UCSD-AML1 (cell line): ENCODE results near the gene ADCY1.

Experiments
- DNase-seq: peaks from one replicate; lab custom pipeline; 2025; ENCODE audit not compliant: unreplicated experiment; lab: John Stamatoyannopoulos, UW

The ADCY1 gene

DNA sequence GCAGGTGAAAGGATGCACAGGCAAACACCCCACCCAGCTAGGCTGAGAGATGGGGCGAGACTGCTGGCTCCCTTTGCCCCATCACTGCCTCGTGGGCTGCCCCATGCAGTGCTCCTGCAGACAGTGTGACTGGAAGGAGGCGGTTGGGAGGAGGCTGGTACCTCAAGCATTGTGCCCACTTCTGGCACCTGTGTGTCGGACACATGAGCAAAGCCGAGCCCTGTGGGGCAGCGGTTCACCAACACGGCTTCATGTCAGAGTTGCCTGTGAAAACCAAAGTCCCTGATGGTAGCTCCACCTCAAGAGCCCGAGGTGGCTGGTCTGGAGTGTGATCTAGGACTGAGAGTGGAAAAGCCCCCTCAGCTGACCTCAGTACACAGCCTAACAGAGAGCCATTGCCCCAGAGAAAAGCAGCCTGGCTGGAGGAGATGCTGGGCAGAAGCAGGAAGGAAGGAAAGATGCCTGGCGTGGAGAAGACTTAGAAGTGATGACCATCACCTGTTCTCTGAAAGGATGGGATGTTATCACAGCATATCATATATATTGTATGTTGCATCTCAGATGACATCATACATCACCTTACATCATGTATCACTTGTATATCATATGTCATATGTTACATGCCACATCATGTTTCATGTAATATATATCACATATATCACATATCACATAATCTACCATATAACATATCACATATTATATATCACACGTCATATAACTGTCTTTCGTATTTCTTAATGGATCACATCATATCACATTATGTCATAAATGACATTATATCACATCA is 75.6 kb downstream of the ADCY1 start:
- DNase-seq, result no peak

DNA sequence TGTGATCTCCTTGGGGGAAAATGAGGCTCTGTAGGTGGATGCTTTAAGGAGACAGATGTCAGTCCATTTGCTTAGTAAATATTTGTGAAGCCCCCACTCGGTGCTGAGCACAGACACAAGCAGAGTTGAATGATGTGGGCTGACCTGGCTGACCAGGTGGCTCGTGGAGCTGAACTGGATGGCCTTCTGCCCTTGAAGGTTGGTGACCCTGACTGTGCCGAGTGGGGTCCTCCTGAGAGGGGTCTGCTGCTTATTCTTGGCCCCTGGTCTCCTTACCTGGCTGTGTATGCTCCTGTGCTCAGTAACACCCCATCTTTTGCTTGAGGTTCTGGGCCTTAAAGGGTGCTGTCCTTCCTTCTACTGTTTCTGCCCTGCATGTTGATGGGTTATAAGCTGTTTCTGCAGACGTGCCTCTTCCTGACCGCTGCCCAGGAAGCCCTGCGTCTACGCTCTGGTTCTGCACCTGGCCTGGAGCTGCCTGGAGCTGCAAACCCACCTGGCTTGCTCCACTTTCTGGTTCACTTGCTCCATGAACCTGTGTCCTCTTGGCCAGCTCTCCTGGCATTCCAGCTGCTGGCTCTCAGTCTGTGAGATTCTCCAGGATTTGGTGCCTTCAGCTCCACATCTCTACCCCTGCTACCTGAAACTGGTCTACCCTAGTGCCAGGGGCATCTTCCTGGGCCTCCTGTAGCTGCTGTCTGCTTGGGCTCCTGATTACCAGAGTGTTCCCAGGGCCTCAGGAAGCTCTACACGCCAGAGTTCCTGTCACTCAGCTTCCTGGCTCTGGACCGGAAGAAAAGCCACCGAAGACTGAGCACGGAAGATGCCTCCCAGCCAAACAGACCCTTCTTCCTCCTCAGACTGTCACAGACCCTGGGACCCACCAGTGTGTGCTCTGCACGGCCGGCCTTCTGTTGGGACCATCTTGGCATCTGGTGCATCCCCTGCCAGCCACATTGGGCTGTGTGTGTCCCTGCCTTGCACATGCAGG is 76.5 kb downstream of the ADCY1 start:
- peak; percentile 26 for DNase-seq

DNA sequence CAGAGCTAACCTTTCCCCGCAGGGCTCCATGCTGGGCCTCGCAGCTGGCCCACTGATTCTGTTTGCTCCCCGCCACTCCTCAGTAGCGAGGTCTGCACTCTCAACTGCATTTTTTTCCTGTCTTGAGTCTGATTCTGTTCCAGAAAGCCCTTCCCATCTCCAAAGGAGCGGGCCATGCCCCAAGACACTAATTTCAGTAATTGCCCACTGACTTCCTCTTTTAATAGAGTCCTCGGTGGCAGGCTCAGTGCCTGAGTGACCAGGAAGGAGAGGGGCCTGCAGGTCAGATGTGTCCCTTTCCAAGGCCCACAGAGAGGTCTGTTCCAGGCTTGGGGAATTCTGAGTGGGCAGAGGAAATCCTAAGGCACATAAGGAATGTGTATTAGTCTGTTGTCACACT is 77.4 kb downstream of the ADCY1 start:
- DNase-seq, result no peak

DNA sequence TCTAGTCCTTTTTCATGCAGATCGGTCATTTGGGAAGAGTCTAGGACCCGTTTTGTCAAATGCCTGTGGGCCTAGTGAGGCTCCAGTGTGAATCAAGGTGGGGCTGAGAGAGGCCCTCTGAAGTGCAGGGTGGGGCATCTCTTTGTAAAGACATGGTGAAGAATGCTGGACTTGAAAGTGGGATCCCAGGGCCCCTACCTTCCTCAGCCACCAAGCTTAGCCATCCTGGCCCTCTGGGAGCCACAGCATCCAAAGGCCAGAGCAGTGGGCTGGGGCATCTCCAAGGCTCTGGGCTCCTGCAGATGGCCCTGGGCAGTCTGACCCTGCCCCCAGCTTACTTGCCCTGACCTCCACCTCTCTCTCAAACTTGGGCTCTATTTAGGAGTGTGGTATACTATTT is 78.5 kb downstream of the ADCY1 start:
- no peak for DNase-seq

DNA sequence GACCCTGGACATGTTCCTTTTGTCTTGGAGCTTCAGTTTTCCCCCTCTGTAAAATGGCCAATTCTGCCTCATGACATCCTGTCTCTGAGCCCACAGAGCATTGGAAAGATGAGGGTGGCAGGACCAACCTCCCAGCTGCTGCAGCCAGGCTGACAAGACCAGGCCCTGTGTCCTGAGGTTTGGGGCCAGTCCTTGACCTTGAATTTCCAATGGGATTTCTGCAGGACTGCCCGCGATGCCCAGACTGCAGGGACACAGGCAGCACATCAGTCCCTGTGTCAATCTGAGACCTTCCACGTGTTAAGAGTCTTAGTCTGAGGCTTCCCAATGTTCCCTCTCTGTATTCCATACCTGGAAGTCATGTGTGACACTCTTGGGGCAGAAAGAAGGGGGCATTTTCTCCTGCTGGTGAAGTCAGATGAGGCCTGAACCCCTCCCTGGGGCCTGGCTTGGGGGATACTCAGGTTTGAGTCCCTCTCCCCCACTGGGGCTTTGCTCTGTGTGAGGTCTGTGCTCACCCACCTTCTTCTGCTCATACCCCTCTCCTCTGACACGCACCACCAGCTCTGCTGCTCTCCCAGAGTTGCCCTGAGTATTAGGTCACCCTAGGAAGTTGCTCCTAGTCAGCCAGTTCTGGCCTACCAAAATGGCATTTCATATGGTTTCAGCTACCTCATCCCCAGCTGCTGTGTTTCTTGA is 79.2 kb downstream of the ADCY1 start:
- DNase-seq, result no peak

DNA sequence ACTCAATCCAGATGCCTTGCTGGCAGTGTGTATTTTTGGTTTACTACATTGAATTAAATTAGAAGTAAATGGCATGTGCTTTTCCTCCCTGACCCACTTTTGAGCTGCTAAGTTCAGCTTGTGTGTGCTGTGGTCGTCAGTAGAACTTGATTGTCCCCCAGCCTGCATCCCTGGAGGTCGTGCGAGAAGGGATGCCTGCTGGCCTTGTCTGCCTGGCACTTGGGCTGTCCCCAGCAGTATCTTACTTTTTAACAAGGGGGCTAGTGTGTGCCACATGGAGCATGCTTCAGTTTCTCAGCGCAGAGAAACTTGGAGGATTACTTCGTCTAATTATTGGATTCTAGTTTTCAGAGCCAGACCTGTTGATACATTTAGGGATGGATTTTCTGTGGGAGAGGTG is 80.2 kb downstream of the ADCY1 start:
- DNase-seq, result no peak

DNA sequence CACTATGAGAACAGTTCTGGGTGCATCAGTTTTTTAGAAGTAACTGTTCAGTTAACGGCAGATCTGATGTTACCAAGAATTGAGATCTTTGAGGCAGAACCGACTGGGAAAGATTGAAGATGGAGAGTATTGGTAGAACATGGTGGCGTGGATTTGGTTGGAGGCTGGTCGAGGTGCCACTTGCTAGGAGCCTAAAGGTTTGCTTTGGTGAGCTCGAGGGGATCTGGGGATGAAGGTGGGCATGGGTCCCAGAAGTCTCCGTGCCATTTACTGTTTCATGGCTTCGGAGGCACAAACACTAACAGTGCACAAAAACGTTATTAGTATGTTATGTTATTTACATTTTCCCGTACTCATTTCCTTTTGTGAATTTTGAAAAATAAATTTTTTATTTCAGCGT is 81.4 kb downstream of the ADCY1 start:
- DNase-seq, result no peak

DNA sequence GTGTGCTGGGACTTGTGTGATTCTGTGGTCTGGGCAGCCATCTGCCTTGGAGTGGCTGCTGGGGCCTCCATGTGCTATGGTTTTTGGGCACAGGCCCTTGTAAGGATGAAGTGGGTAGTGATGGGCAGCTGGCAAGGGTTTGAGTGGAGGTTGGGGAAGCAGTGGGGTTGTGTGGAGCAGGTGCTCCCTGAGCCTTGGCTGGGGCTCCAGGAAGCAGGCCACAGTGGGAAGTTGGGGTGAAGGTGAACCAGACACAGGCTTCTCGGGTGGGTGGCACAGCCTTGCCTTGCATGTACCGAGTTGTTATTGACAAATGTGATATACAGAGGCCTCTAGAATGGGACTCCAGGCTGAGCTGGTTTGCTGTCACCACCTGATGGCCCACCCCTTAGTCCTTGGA is 82.3 kb downstream of the ADCY1 start:
- no peak for DNase-seq

DNA sequence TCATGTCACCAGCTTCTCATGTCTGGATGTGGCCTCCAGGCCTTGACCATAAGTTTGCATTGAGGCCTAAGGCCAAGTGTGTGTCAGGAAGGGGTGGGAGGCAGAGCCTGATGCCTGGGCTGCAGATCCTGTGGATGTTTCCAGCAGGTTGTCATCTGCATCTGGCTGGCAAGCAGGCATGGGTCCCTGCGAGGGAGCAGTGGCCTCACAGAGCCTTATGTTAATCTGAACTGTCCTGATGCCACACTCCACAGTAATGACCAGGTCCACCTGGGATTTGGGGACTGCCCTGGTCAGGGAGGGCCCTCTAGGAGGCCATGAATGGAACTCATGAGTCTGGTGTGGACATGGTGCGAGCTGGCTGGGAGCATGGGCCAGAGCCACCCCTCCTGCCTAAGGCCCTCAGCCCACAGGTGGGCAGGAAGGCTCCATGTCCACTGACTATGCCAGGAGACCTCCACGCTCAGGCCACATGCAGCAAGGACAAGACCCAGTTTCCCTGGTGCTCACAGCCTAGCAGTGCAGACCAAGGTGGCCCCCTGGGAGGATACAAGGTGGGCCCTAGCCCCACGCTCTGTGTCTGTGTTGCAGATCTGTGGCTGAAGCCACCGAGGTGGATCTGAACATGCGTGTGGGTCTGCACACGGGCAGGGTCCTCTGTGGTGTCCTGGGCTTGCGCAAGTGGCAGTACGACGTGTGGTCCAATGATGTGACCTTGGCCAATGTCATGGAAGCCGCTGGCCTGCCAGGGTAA is 83.1 kb downstream of the ADCY1 start:
- DNase-seq, result no peak

DNA sequence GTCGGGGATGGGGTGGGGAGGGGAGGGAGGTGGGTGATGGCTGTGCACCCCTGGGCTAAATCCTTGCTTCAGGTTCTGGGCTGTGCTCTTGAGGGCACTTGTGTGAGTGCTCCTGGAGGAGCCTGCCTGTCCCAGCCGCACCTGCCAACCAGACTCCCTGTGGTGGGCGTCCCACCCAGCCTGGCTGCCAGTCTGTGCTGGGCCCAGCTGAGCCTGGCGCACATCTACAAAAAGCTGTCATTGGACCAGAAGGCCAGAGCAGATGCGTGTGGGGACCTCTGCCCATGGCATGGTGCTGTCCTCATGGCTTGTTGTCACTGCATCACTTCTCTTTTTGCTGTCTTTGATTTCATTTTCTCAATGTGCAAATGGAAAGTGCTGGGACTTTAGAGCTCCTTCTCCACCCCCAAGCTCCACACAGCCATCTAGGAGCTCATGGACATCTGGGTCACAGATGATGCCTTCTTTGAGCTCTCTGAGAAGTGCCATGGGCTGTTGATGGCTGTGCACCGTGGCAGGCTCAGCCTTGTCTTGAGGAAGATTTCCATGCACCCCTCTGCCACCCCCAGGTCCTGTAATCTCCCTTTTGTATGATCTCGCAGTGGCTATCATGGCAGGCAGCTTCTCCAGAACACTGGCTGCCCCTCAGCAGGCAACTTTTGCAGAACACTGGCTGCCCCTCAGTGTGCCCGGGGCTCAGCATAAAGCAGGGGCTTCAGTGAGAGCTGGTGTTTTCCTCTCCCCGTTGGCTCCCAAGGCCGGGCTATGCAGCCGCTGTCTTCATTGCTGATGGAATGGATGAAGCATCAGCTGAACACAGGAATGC is 83.9 kb downstream of the ADCY1 start:
- no peak for DNase-seq

DNA sequence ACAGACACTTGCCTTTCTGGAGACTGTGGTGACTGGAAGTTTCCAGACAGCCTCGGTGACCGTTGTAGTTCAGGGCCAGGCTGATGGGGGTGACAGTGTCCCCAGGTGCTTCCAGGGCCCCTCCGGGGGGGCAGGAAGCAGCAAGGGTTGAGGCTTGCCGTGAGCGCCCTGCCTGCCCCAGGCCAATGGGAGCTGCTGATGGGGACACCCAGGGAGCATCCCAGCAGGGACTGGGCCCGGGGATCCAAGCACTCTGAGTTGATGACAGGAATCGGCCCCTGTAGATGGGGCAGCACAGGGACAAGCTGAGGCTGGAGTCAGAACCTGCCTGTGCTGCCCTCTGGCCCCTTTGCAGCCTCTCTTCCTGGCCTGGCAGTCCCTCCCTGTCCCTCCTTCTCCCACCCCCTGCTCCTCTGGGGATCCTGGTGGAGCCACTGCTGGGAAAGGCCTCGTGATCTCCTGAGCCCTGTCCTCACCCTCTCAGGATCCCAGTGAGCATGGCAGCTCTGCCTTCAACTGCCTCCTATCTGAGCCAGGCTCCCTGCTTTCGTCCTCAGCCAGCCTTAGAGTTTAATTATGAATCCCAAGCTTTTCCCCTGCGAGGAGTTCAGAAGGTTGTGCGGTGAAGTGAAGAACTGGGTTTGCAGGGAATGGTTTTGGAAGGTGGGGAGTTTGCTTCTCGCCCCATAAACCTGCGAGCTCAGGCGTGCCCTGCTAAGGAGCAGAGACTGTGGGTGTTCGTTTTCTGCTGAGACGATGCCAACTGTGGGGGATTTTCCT is 84.7 kb downstream of the ADCY1 start:
- DNase-seq, result no peak

DNA sequence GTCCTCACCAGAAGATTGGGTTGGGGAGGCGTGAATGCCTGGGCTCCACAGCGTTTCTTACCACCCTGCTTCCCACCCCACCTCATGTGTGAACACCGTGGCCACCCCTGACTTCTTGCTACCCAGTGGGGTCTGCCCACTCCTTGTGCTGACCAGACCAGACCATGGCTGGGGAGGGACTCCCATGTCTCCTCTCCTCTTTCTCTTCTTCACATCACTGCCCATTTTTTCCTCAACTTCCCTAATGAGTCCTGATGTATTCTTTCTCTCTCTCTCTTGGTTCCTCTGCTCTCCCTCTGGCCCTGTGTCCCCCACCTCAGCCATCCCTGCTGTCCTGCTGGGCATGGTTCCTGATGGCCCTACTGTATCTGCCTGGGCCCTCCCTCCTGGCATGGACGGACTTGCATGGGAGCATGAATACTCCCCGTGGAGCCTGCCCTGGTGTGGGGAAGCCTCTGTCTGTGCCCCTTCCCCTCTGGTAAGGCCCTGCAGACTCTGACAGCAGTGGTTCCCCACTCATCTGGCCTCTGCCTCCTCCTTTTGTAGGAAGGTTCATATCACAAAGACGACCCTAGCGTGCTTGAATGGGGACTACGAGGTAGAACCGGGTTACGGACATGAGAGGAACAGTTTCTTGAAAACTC is 85.5 kb downstream of the ADCY1 start:
- no peak for DNase-seq

DNA sequence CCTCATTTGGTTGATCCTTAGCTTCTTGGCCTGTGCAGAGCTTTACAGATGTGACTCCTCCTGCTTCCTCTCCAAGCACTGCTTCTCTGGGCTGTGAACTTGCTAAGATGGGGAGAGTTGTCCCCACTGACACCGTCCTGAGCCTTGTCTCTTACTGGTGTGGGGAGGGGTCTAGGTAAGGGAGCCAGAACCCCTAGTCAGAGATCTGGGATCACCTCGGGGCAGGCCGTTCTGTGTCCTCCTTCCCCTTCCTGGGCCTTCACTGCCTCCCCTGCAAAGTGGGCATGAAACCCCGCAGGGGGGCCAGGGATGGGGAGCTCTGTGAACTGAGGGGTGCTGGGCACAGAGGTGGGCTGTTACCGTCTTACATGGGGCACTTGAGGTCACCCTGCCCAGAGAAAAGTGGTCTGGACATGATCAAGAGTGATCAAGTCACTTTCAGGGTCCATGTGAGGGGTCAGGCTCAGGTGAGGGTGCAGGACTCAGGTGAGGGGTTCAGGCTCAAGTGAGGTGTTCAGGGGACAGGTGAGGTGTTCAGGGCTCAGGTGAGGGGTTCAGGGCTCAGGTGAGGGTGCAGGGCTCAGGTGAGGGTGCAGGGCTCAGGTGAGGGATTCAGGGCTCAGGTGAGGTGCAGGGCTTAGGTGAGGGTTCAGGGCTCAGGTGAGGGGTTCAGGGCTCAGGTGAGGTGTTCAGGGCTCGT is 86.2 kb downstream of the ADCY1 start:
- no peak for DNase-seq

DNA sequence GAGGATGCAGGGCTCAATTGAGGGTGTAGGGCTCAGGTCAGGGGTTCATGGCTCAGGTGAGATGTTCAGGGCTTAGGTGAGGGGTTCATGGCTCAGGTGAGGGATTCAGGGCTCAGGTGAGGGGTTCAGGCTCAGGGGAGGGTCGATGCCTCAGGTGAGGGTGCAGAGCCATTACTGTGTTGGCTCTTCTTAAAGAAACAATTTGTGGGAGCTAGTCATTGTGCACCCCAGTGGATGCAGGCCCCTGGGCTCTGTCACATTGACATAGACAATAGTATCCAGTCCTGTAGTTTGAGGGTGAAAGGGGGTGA is 86.7 kb downstream of the ADCY1 start:
- no peak for DNase-seq

DNA sequence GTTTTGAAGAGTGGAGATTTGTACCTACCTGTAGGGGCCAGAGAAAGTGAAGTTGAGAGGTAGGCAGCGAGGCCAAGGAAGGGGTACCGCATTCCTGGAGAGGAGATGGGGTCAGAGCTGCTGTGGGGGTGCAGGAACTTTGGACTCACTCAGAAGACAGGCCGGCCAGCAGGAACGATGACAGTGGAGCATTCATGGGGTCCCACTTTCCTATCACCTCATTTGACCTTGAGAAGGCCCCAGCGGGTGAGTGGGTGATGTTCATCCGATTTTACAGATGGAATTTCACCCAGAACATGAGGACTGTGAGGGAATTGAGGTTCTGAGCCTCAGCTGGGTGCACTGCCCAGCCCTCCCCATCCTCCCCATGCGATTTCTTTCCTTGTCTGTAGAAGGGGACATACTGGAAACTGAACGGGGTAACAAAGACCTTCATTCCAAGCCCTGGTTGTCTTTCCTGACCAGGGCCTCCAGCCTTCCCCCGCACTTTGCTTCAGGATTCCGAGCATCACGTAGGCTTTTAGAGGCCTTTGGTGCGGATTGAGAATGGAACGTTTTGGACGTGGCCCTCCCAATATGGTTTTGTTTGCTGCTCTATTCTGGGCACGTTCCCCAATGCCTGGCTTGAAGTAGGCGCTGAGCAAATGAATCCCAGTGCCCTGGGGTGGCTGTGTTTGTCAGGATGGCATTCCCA is 87.3 kb downstream of the ADCY1 start:
- DNase-seq, result no peak

DNA sequence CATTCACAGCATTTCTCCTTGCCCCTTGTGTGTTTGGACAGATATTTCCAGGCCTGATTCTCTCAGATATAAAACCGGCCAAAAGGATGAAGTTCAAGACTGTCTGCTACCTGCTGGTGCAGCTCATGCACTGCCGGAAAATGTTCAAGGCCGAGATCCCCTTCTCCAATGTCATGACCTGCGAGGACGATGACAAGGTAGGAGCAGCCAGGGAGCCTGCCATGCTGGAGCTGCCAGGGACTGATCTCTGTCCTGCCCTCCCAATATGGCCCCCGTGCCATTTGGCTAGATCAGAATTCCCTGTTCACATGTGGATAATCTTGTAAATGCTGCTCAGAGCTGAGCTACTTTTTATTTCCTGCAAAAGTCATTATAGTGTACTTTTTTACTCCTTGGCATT is 87.8 kb downstream of the ADCY1 start:
- no peak for DNase-seq

DNA sequence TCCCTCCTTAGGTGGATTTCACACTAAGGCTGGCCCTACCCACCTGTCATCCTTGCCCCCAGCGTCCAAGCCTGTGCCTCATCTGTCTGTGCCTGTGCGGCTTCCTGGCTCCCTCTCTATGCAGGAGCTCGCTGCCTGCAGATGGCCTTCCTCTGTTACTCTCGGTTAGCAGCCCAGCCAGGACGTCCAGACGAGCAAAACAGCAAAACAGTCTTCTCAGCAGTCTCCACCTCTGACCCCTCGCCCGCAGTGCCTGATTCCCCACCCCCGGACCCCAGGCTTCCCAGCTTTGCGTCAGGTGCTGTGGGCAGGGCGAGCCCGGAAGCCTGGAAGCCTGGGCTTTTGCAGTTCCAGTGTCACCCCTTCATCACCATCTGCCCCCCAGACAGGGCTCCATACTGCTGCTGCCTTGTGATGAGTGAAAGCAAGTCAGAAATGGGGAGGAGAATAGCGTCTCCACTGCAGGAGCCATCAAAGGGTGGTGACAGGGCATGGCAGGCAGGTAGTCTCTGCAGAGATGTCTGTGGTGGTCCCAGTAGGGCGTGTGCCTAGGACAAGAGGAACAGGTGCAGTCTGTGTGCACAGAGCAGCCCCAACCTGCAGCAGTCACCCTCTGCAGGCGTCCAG is 88.5 kb downstream of the ADCY1 start:
- DNase-seq, result no peak
